ENCODE data around the gene CACNA1S. TPM values are rescaled to one million over a fixed set of nuclear protein-coding genes. Genes with fewer than 3 reads are reported as not detected.

The CACNA1S gene
- polyA plus RNA-seq, 1 experiment: not detected

GRCh38 chr1:201093962-201094361 lies 18.3 kb downstream of the CACNA1S start:
- TF ChIP-seq CTCF (IDR thresholded peaks at IDR 0.05; ENCODE audit: insufficient read depth, low read depth, low read length): no peak
- Histone ChIP-seq H3K36me3 (ENCODE audit: control insufficient read depth, insufficient read depth, low read length) (no peaks in the 10 kb centered on the region), H3K4me3 (ENCODE audit: low read depth, low read length) (no peak overlapping the region), H3K27me3 (ENCODE audit: control insufficient read depth, insufficient read depth, low read length) (peaks cover 17% of the 10 kb centered on the region)
- no peak for DNase-seq (ENCODE audit: low read depth)
- ChIA-PET POLR2A (no interaction called here), CTCF (interaction anchor here (0.7 to 1.3 kb wide), 4 partner anchors 9 to 65 kb away, joined by 3 to 6 read pairs (median 4); no protein-coding TSS in a partner anchor)

- POLR2A ChIA-PET: no interaction called here
- no peak overlapping the region for H3K4me3 ChIP-seq (ENCODE audit: low read depth, low read length)
- H3K27me3 ChIP-seq (ENCODE audit: control insufficient read depth, insufficient read depth, low read length): peaks cover 18% of the 10 kb centered on the region
- CTCF ChIA-PET: interaction anchor here (0.8 to 1.3 kb wide), 3 partner anchors 20 to 66 kb away, joined by 3 to 6 read pairs (median 4); no protein-coding TSS in a partner anchor
- no peak for DNase-seq (ENCODE audit: low read depth)
- no peaks in the 10 kb centered on the region for H3K36me3 ChIP-seq (ENCODE audit: control insufficient read depth, insufficient read depth, low read length)
- no peak for TF ChIP-seq CTCF (IDR thresholded peaks at IDR 0.05; ENCODE audit: insufficient read depth, low read depth, low read length)
Observed at GRCh38 chr1:201093561-201093960, 18.7 kb downstream of the CACNA1S start.

GRCh38 chr1:201092738-201093137 lies 19.5 kb downstream of the CACNA1S start:
- H3K27me3 ChIP-seq (ENCODE audit: control insufficient read depth, insufficient read depth, low read length): peaks cover 18% of the 10 kb centered on the region
- DNase-seq (ENCODE audit: low read depth): no peak
- H3K4me3 ChIP-seq (ENCODE audit: low read depth, low read length): no peak overlapping the region
- H3K36me3 ChIP-seq (ENCODE audit: control insufficient read depth, insufficient read depth, low read length): no peaks in the 10 kb centered on the region
- ChIA-PET POLR2A (no interaction called here), CTCF (no interaction called here)
- TF ChIP-seq CTCF (IDR thresholded peaks at IDR 0.05; ENCODE audit: insufficient read depth, low read depth, low read length): no peak

- POLR2A ChIA-PET: no interaction called here
- peaks cover 12% of the 10 kb centered on the region; the same call in 1 of the 2 replicates for H3K27me3 ChIP-seq (ENCODE audit: control insufficient read depth, insufficient read depth, low read length)
- H3K4me3 ChIP-seq (ENCODE audit: low read depth, low read length): no peak overlapping the region
- no peak for TF ChIP-seq CTCF (IDR thresholded peaks at IDR 0.05; ENCODE audit: insufficient read depth, low read depth, low read length)
- no peaks in the 10 kb centered on the region for H3K36me3 ChIP-seq (ENCODE audit: control insufficient read depth, insufficient read depth, low read length)
- CTCF ChIA-PET: interaction anchor here (1.5 kb wide), 1 partner anchor 22 kb away, joined by 4 read pairs; no protein-coding TSS in a partner anchor
- no peak for DNase-seq (ENCODE audit: low read depth)
Observed at GRCh38 chr1:201091256-201091655, 21.0 kb downstream of the CACNA1S start.

GRCh38 chr1:201090541-201090940 lies 21.7 kb downstream of the CACNA1S start:
- ChIA-PET CTCF (interaction anchor here (1.5 kb wide), 1 partner anchor 23 kb away, joined by 4 read pairs; no protein-coding TSS in a partner anchor), POLR2A (no interaction called here)
- Histone ChIP-seq H3K4me3 (ENCODE audit: low read depth, low read length) (no peak overlapping the region), H3K27me3 (ENCODE audit: control insufficient read depth, insufficient read depth, low read length) (peaks cover 12% of the 10 kb centered on the region; the same call in 1 of the 2 replicates), H3K36me3 (ENCODE audit: control insufficient read depth, insufficient read depth, low read length) (no peaks in the 10 kb centered on the region)
- no peak for TF ChIP-seq CTCF (IDR thresholded peaks at IDR 0.05; ENCODE audit: insufficient read depth, low read depth, low read length)
- DNase-seq (ENCODE audit: low read depth): no peak

All from BJ (cell line).